DMS53 treated with DMSO at 0.1 percent for 48 hours (cell line): ENCODE data around the gene ANKRD37.

Experiments
- DNase-seq: peaks from one replicate; lab custom pipeline; 2025; ENCODE audit not compliant: unreplicated experiment; lab: John Stamatoyannopoulos, UW

ANKRD37 gene

GRCh38 chr4:185412412-185412811 lies 15.8 kb downstream of the ANKRD37 start:
- DNase-seq = no peak

- DNase-seq = no peak
Observed at GRCh38 chr4:185416955-185417354, 20.3 kb downstream of the ANKRD37 start.

GRCh38 chr4:185421366-185422124 lies 24.9 kb downstream of the ANKRD37 start:
- no peak for DNase-seq

GRCh38 chr4:185424905-185425646 lies 28.4 kb downstream of the ANKRD37 start:
- peak; percentile 18 for DNase-seq

GRCh38 chr4:185425647-185426352 lies 29.2 kb downstream of the ANKRD37 start, which contains the start of gene UFSP2:
TSS of gene UFSP2 (minus strand) at chr4:185425964. CDS start at chr4:185425868, 96 bp downstream.
- DNase-seq = peak; percentile 60

GRCh38 chr4:185426960-185427688 lies 30.5 kb downstream of the ANKRD37 start:
- no peak for DNase-seq

GRCh38 chr4:185429660-185430059 lies 33.0 kb downstream of the ANKRD37 start:
- DNase-seq = no peak

GRCh38 chr4:185435466-185435865 lies 38.8 kb downstream of the ANKRD37 start:
- DNase-seq = no peak

GRCh38 chr4:185437809-185438208 lies 41.2 kb downstream of the ANKRD37 start:
- DNase-seq = no peak

GRCh38 chr4:185441479-185441878 lies 44.8 kb downstream of the ANKRD37 start:
- no peak for DNase-seq

GRCh38 chr4:185445209-185445608 lies 48.6 kb downstream of the ANKRD37 start:
- DNase-seq = no peak
